ENCODE results near the gene KCNJ9. TPM values are rescaled to one million over a fixed set of nuclear protein-coding genes. Genes with fewer than 3 reads are reported as not detected.
"Not testable (repeated sequence)": the region's sequence is repeated elsewhere in the genome, so short reads cannot be mapped to it uniquely, and the experiment has no call there.

Gene KCNJ9
- total RNA-seq, 1 experiment from 2014 or later: not detected

GRCh38 chr1:160125746-160126145 lies 44.4 kb downstream of the KCNJ9 start:
- TF ChIP-seq CTCF (IDR thresholded peaks at IDR 0.05; ENCODE audit: insufficient read depth in 1 of 2, low read depth in 1 of 2, low read length in 1 of 2, severe bottlenecking in 1 of 2, unreplicated experiment in 1 of 2): no peak
- Mint-ChIP-seq H3K27me3 (ENCODE audit: insufficient read depth, unreplicated experiment) (no peaks in the 10 kb centered on the region), H3K27ac (ENCODE audit: unreplicated experiment) (no peak overlapping the region), H3K36me3 (ENCODE audit: insufficient read depth, unreplicated experiment) (no peaks in the 10 kb centered on the region), H3K4me1 (ENCODE audit: low read depth, unreplicated experiment) (peaks cover 21% of the 10 kb centered on the region), H3K4me3 (ENCODE audit: unreplicated experiment) (no peak overlapping the region), H3K9me3 (ENCODE audit: unreplicated experiment) (no peaks in the 10 kb centered on the region)
- CTCF ChIA-PET: no interaction called here
- Histone ChIP-seq H3K9me3 (no peaks in the 10 kb centered on the region), H3K36me3 (ENCODE audit: control insufficient read depth, insufficient read depth, low read length) (no peaks in the 10 kb centered on the region), H3K4me1 (peaks cover 26% of the 10 kb centered on the region), H3K27me3 (replicated peaks; ENCODE audit: control insufficient read depth, insufficient read depth, low read length) (no peaks in the 10 kb centered on the region), H3K4me3 (ENCODE audit: low read depth, low read length) (no peak overlapping the region)
- intact Hi-C loops (cut with micrococcal nuclease; ENCODE audit: unreplicated experiment): loop anchor here (2.0 kb wide), 1 partner anchor 25 kb away; no protein-coding TSS in a partner anchor
- DNase-seq: no peak
- BruUV-seq (replicated peaks): no TSS peak
- POLR2A ChIA-PET: interaction anchor here (0.6 kb wide), 1 partner anchor 25 kb away, joined by 5 read pairs; no protein-coding TSS in a partner anchor

- H3K9me3 Mint-ChIP-seq (ENCODE audit: unreplicated experiment); H3K9me3 ChIP-seq; H3K27me3 ChIP-seq (replicated peaks; ENCODE audit: control insufficient read depth, insufficient read depth, low read length); H3K36me3 Mint-ChIP-seq (ENCODE audit: insufficient read depth, unreplicated experiment); H3K36me3 ChIP-seq (ENCODE audit: control insufficient read depth, insufficient read depth, low read length); H3K4me3 Mint-ChIP-seq (ENCODE audit: unreplicated experiment); intact Hi-C loops (cut with micrococcal nuclease; ENCODE audit: unreplicated experiment); H3K4me3 ChIP-seq (ENCODE audit: low read depth, low read length); H3K27ac Mint-ChIP-seq (ENCODE audit: unreplicated experiment); POLR2A ChIA-PET; BruUV-seq (replicated peaks); DNase-seq; CTCF ChIA-PET; H3K27me3 Mint-ChIP-seq (ENCODE audit: insufficient read depth, unreplicated experiment): not testable (repeated sequence)
- H3K4me1 Mint-ChIP-seq (ENCODE audit: low read depth, unreplicated experiment): peaks cover 24% of the 10 kb centered on the region
- peaks cover 26% of the 10 kb centered on the region for H3K4me1 ChIP-seq
These were observed 45.0 kb downstream of the KCNJ9 start for GRCh38 chr1:160126342-160126741.

GRCh38 chr1:160127381-160127780 lies 46.0 kb downstream of the KCNJ9 start:
- Mint-ChIP-seq H3K27ac (ENCODE audit: unreplicated experiment) (no peak overlapping the region), H3K36me3 (ENCODE audit: insufficient read depth, unreplicated experiment) (no peaks in the 10 kb centered on the region), H3K9me3 (ENCODE audit: unreplicated experiment) (no peaks in the 10 kb centered on the region), H3K4me3 (ENCODE audit: unreplicated experiment) (no peak overlapping the region), H3K27me3 (ENCODE audit: insufficient read depth, unreplicated experiment) (no peaks in the 10 kb centered on the region), H3K4me1 (ENCODE audit: low read depth, unreplicated experiment) (peaks cover 31% of the 10 kb centered on the region)
- ChIA-PET CTCF (interaction anchor here (1.0 kb wide), 1 partner anchor 40 kb away, joined by 3 read pairs; no protein-coding TSS in a partner anchor), POLR2A (no interaction called here)
- Histone ChIP-seq H3K36me3 (ENCODE audit: control insufficient read depth, insufficient read depth, low read length) (no peaks in the 10 kb centered on the region), H3K4me3 (ENCODE audit: low read depth, low read length) (no peak overlapping the region), H3K4me1 (peaks cover 26% of the 10 kb centered on the region), H3K9me3 (no peaks in the 10 kb centered on the region), H3K27me3 (replicated peaks; ENCODE audit: control insufficient read depth, insufficient read depth, low read length) (no peaks in the 10 kb centered on the region)
- TF ChIP-seq CTCF (IDR thresholded peaks at IDR 0.05; ENCODE audit: insufficient read depth in 1 of 2, low read depth in 1 of 2, low read length in 1 of 2, severe bottlenecking in 1 of 2, unreplicated experiment in 1 of 2): no peak
- BruUV-seq (replicated peaks): no TSS peak
- intact Hi-C loops (cut with micrococcal nuclease; ENCODE audit: unreplicated experiment): no loop called here
- no peak for DNase-seq
